Embryonic facial prominence (tissue), 1 donor: ENCODE results near the gene PHF21B.
"Not testable (repeated sequence)": the region's sequence is repeated elsewhere in the genome, so short reads cannot be mapped to it uniquely, and the experiment has no call there.

Experiments used
- DNase-seq: peaks from one replicate; pipeline ENCODE4 v3.0.0-alpha.2; 2016; ENCODE audit errors: extremely low spot score

Gene PHF21B

DNA sequence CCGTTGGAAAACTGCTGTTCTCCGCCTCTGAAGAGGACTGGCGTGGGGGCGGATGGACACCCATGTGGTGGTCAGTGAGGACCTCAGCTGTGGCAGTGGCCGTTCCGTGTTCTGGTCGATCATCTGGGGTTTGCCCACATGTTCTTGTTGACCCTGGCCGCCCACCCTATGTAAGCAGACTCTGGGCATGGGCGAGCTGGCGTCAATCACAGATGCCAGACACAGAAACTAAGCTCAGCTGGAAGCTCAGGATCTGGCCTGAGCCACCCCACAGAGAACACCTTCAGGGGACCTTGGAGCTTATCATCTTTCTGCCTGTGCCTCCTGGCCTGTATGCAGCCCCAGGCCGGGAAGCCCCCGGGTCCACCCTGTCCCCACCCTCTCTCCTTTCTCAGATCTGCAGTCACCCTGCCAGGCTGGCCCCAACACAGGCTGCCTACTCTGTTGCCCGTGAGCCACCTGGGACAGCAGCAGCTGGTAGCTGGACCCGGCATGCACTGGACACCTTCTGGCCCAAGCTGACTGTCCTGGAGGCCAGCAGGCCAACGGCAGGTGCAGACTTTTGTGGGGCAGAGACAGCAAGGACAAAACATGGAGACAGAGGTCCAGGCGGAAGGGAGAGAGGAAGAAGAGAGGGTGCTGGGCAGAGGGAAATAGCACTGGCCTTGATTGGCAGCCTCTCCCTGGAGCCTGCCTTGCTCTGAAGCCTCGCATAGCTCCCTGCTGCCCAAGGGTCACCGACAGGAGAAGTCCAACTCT, 91.5 kb downstream of the PHF21B start:
- no peak for DNase-seq

DNA sequence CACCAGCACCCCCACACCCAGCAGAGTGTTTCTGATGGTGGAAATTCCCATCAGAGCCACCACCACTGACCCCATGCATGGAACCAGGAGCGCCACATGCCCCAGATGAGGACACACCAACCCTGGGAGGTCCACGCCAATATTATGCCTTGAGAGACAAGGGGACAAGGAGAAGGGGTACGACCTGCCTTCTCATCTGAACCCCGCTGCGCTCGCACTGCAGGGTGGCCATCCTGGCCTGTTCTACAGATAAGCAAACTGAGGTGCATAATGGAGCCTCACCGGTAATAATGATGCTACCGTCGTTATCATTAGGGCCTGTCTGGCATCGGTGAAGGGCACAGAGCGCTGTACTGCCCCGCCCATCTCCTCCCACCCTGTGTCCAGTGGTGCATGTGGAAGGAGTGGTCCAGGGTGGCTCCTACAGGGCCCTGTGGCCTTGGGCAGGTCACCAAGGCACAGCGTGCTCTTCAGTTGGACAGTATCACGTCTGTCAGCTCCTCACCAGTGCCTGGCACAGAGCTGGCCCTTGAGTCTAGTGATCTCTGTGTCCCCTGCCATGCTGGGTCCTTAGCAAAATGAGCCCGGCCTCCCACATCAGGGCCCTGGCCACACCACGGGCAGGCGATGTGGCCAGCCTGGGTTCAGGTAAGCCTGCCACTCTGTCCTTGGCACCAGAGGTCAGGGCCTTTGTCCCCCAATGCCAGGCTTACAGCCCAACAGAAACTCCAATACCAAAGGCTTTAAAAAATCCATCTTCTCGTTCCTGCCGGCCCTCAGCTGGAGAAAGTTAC, 92.2 kb downstream of the PHF21B start:
- no peak for DNase-seq

DNA sequence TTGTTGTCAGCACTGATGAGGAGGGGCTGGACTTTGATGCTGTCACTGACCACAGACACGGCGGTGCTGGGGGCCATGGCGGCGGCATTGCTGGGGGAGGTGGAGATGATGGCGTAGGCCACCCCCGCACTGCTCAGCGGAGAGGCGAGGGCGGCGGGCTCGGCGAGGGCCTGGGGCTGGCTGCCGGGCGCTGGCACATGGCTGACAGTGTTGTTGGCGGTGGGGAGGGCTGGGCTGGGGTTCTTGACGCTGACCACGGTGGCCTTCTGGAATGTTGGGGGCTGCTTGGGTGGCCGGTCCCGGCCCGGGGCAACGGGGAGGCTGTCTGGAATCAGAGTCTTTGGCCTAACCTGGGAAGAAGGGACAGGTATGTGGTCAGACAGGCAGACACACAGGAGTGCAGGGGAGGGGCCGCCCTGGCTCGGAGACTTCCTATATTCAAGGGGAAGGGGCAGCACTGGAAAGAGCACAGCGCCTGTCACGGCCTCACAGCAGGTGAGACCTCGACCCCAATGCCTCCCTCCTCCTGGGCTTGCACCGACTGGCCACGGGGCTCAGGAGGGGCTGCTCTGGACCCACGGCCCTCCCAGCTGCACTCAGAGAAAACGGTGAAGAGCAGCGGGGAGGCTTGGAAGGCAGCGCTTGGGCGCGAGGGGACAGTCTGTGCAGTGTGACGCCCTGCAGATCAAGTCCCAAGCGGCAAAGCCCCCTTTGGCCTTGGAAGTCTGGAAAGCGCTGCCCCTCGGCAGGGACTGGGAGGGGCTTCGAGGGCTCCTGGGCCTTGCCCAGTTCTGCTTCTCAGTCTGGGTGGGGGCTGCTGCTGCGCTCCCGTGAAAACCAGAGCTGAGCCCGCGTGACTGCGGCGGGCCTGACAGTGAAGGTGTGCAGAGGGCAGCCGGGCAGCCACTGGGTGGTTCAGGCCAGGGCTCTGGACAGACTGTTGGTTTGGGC, 93.2 kb downstream of the PHF21B start:
- no peak for DNase-seq

DNA sequence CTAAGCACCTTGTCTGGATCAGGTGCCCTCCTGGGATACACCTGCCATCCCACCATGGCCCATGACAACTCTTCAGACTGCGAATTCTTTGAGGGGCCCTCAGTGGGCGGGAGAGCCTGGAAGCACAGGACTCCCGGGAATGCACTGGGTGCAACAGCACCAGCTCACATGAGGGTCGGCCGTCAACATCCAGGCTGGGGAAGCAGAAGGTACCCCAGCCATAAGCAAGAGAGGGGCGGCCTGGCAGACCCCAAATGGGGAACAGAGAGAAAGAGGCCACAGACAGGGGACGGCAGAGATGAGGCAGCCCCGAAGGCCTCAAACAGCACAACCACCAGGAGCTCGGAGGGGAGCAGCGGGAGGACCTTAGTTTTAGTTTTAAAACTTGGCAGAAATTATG, 94.4 kb downstream of the PHF21B start:
- no peak for DNase-seq

DNA sequence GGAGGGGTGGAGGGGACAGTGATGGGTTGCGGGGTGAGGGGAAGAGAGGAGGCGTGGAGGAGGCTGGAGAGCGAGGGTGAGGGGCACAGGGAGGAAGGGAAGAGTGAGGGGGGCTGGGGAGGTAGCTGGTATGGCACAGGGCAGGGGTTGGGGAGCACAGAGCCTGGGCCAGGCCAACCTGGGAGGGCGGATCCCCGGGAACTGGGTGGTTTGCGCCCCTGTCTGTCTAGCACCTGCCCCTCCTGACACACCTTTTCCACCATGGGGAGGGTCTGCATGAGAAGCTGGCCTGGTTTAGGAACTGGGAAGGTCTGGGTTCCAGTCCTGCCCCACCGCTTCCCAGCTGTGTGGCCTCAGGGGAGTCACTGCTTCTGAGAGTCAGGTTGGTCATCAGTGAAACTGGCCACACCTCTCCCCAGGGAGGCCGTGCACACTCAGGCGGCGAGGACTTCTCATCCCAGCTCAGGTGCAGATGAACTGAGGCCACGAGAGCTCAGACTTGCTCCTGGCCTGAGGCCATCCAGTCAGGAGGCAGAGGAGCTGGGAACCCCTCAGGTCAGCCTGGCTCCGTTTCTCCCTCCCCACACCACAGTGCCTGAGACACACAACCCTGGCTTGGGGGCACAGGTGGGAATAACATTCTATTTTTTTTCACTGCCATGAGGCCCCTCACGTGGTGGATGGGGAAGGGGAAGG, 95.6 kb downstream of the PHF21B start:
- DNase-seq, result no peak

DNA sequence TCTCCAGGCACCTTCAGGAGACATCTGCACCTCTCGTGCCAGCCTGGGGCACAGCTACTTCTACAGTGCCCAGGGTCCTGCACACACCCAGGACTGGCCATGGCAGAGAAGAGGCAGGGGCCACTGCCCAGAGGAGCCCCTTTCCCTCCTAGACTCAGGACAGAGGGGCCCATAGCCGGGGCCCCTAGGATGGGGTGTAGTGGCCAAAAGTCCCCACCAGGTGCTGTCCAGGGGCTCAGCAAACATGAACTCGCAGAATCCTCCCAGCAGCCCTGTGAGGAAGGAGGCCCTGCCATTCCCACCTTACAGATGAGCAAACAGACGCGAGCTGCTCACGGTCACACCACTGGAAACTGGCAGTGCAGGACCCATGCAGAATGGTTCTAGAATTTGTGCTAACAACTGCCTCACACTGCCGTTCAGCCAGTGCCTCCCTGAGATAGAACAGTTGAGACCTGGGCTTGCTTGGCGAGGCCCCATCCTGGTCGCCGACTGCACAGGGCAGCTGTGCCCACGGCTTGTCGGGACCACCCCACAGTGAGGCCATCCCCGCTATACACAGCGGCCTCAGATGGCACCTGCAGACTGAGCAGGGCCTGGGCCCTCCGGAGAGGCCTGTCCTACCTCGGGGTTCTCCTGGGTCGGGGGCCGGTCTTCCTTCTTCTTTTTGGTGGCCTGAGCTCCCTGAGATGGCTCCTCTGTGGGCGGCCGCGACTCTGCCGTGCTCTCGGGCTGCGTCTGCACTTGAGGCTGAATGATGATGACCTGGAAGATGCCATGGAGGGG, 96.4 kb downstream of the PHF21B start:
- DNase-seq, result no peak

DNA sequence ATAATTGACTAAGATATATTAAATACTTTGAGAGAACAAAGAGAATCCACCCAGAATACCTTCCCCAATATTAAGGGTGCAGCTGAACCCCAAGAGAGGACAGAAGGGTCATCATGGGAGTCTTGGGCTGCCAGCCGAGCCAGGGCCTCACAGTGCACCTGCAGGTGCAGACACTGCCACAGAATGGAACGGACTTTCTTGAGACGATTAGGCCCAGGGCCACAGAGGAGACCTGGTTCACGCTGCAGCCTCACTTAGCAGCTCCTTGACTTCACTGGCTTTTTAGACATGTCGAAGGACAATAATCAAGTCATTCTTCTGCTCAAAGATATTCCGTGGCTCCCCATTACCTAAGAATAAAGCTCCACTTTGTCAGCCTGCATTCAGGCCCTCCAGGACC, 100.6 kb downstream of the PHF21B start:
- no peak for DNase-seq

DNA sequence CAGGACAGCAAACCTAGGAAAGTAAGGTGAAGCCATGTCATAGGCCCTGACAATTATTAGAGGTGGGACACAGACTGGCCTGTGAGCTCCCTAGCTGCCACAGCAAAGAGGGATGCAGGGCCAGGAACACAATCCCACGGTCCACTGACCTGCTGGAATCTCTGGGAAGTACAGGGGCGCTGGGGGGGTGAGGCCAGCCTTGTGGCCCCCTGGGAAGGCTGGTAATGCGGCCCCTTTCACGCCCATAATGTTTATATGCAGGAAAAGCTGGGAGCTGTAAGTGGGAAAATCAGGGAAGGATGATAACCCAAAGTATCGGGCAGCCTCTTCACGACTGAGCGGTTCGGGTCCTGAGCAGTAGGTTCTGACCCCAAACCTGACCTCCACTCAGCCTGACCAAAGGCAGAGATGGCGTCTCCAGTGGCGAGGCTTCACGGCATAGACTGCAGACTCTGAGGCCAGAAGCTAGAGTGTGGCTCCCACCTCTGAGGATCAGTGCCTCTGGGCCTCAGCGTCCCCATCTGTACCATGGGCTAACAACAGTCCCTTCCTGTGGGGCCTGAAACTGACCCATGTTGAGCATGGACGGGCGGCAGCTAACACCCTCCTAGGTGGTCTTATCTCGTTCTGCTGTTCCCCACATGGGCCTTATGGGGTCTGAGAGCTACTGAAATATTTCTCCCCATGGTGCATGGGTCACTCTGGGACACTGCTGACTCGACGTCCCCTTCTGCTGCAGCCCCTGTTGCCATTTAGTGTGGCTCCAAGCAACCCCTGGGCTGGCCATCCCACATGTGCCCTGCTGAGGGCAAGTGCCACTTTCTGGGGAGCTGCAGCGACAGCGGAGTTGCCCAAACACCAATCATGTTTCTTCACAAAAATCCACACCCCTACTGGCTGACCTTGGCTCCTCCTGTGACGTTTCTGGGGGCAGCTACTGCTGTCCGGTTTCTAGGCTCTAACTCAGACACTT, 101.8 kb downstream of the PHF21B start:
- DNase-seq, result no peak

DNA sequence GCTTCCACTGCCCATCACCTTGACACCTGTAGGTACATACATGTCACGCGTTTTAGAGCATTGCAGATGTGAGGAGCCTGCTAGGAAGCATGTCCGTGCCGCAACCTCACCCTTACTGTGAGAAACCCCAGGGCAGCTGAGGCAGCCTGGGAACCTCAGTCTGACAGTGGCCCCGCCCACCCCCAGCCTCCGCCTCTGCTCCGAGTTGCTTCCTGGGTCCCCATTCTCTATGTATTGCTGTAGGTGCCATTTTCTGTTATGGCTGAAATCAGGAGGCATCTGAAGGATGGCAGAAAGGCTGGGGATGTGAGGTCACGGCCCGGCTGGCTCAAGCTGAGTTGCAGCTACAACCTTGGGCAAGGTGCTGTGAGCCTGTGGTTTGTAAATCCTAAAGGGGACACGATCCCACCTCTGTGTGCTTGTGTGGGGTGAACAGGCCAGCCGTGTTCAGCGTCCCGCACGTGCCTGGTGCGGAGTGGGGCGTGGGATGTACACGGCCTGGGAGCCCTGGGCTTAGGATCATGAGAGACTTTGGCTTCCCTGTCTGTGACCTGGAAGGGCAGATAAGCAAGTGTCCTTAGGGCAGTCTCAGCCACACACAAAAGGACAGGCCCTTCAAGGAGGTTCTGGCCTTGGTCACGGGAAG, 102.7 kb downstream of the PHF21B start:
- no peak for DNase-seq

DNA sequence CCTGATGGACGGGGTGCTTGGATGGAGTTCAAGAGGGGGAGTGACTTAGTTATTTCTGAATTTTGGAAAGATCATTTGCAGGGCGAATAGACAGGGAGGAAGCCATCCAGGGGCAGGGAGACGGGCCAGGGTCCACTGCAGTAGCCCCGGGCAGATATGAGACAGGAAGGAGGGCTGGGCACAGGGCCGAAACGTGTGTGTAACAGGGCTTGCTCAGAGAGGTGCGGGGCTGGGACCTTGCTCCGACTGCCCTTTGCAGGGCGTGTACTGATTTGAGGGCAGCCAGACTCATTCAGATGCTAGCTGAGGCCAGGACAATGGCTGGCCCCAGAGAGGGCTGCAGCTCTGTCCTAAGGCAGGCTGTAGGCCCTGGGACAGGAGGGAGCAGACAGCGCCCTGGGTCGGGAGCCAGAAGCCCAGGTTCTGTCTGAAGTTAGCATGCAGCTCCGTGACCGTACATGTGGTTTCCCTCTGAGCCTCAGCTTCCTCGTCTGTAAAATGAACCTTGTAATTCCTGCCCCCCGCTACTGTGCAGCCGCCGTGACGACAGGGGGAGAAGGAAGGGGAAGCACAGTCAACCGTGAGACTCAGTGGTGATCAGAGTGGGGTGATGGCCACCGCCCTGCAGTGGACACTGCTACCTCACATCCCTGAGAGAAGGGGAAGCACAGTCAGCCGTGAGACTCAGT, 103.4 kb downstream of the PHF21B start:
- no peak for DNase-seq

DNA sequence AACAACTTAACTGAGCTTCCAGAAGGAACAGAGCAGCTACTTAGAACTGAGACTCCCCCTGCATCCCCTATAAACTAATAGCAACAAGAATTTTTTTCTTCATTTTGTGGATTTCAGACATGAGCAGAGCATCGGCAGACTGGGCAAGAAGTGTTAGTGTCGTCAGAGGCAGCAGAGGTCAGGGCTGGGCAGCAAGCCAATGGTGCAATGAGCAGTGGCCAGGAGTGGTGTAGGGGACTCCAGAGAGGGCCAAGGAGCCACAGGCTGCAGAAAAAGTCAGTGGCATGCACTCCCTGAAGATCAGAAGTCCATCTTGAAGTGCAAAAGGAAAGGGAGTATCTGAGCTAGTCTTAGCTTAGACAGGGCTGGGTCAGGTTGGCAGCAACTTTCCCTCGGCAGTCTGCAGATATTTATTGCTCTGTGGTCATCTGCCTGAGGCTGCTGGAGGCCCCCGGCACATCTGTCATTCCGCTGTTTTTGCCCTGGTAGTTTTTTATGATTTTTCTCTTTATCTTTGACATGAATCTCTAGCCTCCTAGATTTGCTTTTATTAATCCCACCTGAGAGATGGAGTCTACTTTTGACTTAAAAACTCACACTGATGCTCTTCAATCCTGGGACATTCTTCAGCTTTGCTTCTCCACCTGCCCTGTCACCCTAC, 105.2 kb downstream of the PHF21B start:
- not testable (repeated sequence) for DNase-seq

DNA sequence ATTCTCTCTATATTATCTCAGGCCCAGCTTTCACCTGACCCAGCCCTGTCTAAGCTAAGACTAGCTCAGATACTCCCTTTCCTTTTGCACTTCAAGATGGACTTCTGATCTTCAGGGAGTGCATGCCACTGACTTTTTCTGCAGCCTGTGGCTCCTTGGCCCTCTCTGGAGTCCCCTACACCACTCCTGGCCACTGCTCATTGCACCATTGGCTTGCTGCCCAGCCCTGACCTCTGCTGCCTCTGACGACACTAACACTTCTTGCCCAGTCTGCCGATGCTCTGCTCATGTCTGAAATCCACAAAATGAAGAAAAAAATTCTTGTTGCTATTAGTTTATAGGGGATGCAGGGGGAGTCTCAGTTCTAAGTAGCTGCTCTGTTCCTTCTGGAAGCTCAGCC, 106.6 kb downstream of the PHF21B start:
- not testable (repeated sequence) for DNase-seq

DNA sequence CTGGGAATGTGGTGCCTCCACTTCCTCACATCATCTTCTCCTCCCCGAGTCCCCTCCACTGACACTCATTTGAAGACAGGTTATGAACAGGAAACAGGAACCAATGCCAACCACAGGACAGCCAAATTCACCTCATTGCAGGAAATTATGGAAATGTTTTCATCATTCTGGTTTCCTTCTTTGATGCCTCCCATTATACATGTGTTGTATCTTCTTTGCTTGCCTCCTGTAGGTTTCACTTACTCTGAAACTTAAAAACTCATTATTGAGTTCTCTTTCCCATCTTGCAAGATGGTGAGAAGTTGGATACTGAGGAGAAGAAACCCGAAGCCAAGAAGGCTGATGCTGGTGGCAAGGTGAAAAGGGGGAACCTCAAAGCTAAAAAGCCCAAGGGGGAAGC, 108.5 kb downstream of the PHF21B start:
- no peak for DNase-seq

DNA sequence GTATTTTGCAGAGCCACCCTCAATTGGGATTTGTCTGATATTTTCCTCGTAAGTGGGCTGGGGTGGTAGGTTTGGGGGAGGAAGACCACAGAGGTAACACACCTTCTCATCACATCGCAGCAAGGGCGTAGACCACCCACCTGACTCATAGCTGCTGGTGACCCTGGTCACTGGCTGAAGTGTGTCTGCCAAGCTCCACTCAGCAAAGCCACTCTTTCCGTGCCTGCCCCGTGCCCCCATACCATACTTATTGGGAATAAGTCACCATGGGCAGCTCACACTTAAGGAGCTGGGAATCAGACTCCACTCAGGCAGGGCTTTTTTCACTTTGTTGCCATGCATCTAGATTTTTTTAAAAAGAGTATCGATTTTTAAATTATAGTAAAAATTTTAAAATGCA, 111.6 kb downstream of the PHF21B start:
- no peak for DNase-seq

DNA sequence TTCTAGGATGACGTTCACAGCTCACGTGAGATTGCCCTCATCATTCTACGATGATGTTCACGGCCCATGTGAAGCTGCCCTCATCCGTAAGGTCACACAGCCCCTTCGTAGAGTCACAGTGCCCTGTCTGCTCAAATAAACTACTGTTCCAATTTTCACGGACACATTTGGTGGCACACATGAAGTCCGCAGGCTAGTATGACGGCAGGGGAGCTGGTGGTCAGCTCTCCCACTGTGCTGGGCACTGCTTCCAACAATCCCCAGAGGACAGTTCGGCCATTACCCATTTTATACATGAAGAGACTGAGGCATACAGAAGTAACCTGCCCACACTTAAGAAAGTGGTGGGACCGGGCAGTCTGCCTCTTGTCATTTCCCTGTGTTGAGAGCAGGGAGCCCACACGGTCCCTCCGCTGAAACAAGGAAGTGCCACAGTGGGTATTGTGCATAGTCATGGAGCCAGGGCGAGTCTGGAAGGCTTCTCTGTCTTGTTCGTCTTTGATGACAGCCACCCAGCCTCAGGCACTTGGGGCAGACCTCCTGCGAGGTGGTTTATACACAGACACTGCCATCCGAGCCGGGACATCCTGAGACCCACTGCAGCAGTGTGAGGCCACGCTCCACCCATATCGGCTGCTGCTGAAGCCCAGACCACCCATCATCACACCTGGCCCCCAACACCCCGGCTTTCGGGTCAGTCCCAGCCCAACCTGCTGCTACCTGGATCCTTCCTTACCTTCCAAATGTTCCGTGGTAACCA, 114.3 kb downstream of the PHF21B start:
- no peak for DNase-seq

DNA sequence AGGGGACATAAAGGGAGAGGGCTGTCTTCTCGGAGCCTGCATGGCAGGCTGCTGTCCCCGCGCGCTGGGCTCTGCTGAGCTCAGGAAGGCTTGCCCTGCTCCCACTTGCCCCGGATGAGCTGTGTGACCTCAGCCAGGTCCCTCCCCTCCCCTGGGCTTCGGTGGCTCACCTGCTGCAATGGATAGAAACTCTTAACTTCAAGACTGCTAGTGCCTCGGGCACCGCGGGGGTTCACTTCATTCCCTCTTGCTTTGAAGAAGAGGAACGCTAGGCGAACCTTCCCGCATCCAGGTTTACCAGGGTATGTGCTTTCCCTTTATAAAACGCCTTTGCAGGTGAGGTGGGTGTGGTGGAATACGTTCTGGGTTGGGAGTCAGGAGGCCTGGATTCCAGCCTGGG, 115.0 kb downstream of the PHF21B start:
- no peak for DNase-seq

DNA sequence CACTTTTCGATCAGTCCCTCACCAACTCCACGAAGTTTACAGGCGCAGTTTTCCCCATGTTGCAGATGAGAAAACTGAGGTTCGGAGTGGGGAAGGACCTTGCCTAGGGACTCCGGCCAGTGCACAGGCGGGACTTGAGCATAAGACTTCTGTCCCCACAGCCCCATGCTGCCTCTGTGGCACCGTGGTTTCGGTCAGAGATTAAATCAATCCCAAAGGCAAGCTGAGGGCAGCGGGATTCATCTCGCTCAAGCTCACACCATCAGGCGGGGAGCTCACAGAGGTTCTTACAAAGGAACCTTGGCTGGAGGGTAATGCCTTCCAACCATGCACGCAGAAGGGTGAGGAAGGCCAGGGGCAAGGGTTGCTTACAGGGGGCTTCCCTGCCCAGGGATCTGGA, 115.5 kb downstream of the PHF21B start:
- no peak for DNase-seq
